DND-41 (cell line): Measurements from ENCODE around the gene ANKRD28.
"Not testable (repeated sequence)": the region's sequence is repeated elsewhere in the genome, so short reads cannot be mapped to it uniquely, and the experiment has no call there.

Source experiments
- EZH2 ChIP-seq: IDR thresholded peaks from 3 replicates; pipeline ENCODE4 v1.6.1; 2012; ENCODE audit warnings: borderline replicate concordance, low read depth, mild to moderate bottlenecking, moderate library complexity, low read length, inconsistent platforms; ENCODE audit not compliant: severe bottlenecking
- TF ChIP-seq, protein P1 (sequence below): IDR thresholded peaks from 2 replicates; pipeline ENCODE4 v1.5.1; 2012; ENCODE audit warnings: borderline replicate concordance, low read length, moderate library complexity, mild to moderate bottlenecking; ENCODE audit not compliant: poor library complexity, severe bottlenecking; ENCODE audit errors: extremely low read depth

- TF ChIP-seq, protein P1, sequence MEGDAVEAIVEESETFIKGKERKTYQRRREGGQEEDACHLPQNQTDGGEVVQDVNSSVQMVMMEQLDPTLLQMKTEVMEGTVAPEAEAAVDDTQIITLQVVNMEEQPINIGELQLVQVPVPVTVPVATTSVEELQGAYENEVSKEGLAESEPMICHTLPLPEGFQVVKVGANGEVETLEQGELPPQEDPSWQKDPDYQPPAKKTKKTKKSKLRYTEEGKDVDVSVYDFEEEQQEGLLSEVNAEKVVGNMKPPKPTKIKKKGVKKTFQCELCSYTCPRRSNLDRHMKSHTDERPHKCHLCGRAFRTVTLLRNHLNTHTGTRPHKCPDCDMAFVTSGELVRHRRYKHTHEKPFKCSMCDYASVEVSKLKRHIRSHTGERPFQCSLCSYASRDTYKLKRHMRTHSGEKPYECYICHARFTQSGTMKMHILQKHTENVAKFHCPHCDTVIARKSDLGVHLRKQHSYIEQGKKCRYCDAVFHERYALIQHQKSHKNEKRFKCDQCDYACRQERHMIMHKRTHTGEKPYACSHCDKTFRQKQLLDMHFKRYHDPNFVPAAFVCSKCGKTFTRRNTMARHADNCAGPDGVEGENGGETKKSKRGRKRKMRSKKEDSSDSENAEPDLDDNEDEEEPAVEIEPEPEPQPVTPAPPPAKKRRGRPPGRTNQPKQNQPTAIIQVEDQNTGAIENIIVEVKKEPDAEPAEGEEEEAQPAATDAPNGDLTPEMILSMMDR: not testable (repeated sequence)
- not testable (repeated sequence) for TF ChIP-seq EZH2
These were observed 55.5 kb downstream of the ANKRD28 start for GRCh38 chr3:15742236-15742635.
